K562 (cell line): Measurements from ENCODE around the gene TENM4. TPM values are rescaled to one million over a fixed set of nuclear protein-coding genes. Genes with fewer than 3 reads are reported as not detected.

Experiments
- ATAC-seq: fragments of 200-7000 bp; cut with Tn5 transposase; 3 replicates; pipeline ENCODE4 v1.9.1; 2020; ENCODE audit warnings: moderate library complexity
- BruUV-seq: library from RNA; stranded (reverse); fragments of 400-500 nt; replicated peaks from 2 replicates; lab custom pipeline; 2021; lab: Mats Ljungman, UMichigan
- CTCF ChIA-PET: fragments of 300-600 bp; formaldehyde crosslinking; extraction: SDS; loops from one replicate; lab custom pipeline; 2021; ENCODE audit warnings: low intra/inter-chr PET ratio; lab: Yijun Ruan, JAX
- POLR2A ChIA-PET: fragments of 300-600, 350-650 bp; sonication (Branson Sonifier 250); formaldehyde crosslinking; extraction: SDS; loops from one replicate; lab custom pipeline; 2021; ENCODE audit warnings: antibody characterized with exemption, inconsistent platforms; lab: Yijun Ruan, JAX
- DNase-seq, 4 experiments: peaks; one replicate each; pipeline versions ENCODE4 v3.0.0 to v3.0.0-alpha.2; 2011 to 2018; ENCODE audit warnings: low spot score in 3 of 4, mixed read lengths in 3 of 4; ENCODE audit errors: extremely low read depth in 1 of 4
- FAIRE-seq: peaks from 2 replicates; lab custom pipeline; 2011; peaks lifted over from hg19 to GRCh38; lab: Jason Lieb, UNC
- H2AFZ ChIP-seq: 2 replicates; pipeline ENCODE4 v1.6.0; 2011; ENCODE audit warnings: low read depth, low read length, control low read depth, inconsistent platforms
- H3K27ac ChIP-seq: fragments of 200-600 bp; 3 replicates; pipeline ENCODE4 v1.8.0; 2011; ENCODE audit warnings: low read depth, mild to moderate bottlenecking, control low read depth, inconsistent platforms, low read length, moderate library complexity, mixed read lengths; ENCODE audit errors: extremely low read depth
- H3K27me3 ChIP-seq, 2 experiments: fragments of 300-600 bp in 1 of 2; 2 replicates in 1 of 2; 3 replicates in 1 of 2; pipeline versions ENCODE4 v1.6.0 to v1.8.0; 2011; ENCODE audit warnings: inconsistent platforms in 2 of 2, low read length in 2 of 2, mild to moderate bottlenecking in 1 of 2, mixed read lengths in 1 of 2, moderate library complexity in 1 of 2; ENCODE audit not compliant: control insufficient read depth in 2 of 2, insufficient read depth in 2 of 2
- H3K36me3 ChIP-seq: fragments of 300-600 bp; 3 replicates; pipeline ENCODE4 v1.8.0; 2011; ENCODE audit warnings: mild to moderate bottlenecking, low read length, inconsistent platforms; ENCODE audit not compliant: control insufficient read depth, insufficient read depth
- H3K4me1 ChIP-seq, 2 experiments: fragments of 200-600 bp in 1 of 2; replicated peaks in 1 of 2; 2 replicates in 1 of 2; 3 replicates in 1 of 2; pipeline versions ENCODE4 v1.5.1 to v1.8.0; 2011; ENCODE audit warnings: inconsistent platforms in 2 of 2, low read length in 2 of 2, mild to moderate bottlenecking in 1 of 2, mixed read lengths in 1 of 2, moderate library complexity in 1 of 2; ENCODE audit not compliant: control insufficient read depth in 2 of 2, insufficient read depth in 2 of 2
- H3K4me2 ChIP-seq: 2 replicates; pipeline ENCODE4 v1.6.1; 2011; ENCODE audit warnings: low read length, control low read depth, inconsistent platforms, mixed read lengths; ENCODE audit not compliant: insufficient read depth
- H3K4me3 ChIP-seq: fragments of 200-600 bp; sonication (generic), shearing (Covaris generic); 2 replicates; pipeline ENCODE4 v1.5.1; 2016; ENCODE audit warnings: control low read depth, inconsistent platforms
- H3K79me2 ChIP-seq: fragments of 200-600 bp; 3 replicates; pipeline ENCODE4 v1.8.0; 2011; ENCODE audit warnings: low read length, inconsistent platforms; ENCODE audit not compliant: control insufficient read depth, insufficient read depth
- H3K9ac ChIP-seq, 2 experiments: 2 replicates each; pipeline versions ENCODE4 v1.6.0 to v1.6.1; 2011; ENCODE audit warnings: low read depth in 2 of 2, low read length in 2 of 2, control low read depth in 1 of 2, inconsistent platforms in 1 of 2, mild to moderate bottlenecking in 1 of 2, mixed read lengths in 1 of 2; ENCODE audit not compliant: insufficient read depth in 1 of 2
- H3K9me1 ChIP-seq: one replicate; pipeline ENCODE4 v1.6.0; 2011; ENCODE audit warnings: inconsistent platforms, mild to moderate bottlenecking, low read length, moderate library complexity; ENCODE audit not compliant: control insufficient read depth, insufficient read depth
- H3K9me3 ChIP-seq: replicated peaks from 2 replicates; pipeline ENCODE4 v1.5.1; 2011; ENCODE audit warnings: low read depth, low read length, inconsistent platforms; ENCODE audit not compliant: control insufficient read depth, insufficient read depth
- H4K20me1 ChIP-seq: replicated peaks from 2 replicates; pipeline ENCODE4 v1.6.1; 2011; ENCODE audit warnings: low read length, inconsistent platforms, mixed read lengths; ENCODE audit not compliant: control insufficient read depth, insufficient read depth
- BRD4 ChIP-seq: fragments of 200-600 bp; sonication (generic); IDR thresholded peaks from 2 replicates; pipeline ENCODE4 v1.6.1; 2017; ENCODE audit warnings: inconsistent platforms
- BRD9 ChIP-seq: fragments of 450-650 bp; IDR thresholded peaks from 2 replicates; pipeline ENCODE4 v1.6.1; 2018; ENCODE audit warnings: low read depth; ENCODE audit not compliant: partially characterized antibody
- DPF2 ChIP-seq: fragments of 450-650 bp; IDR thresholded peaks from 2 replicates; pipeline ENCODE4 v1.6.1; 2016
- EZH2 ChIP-seq: IDR thresholded peaks from 2 replicates; pipeline ENCODE4 v1.6.1; 2012; ENCODE audit warnings: low read depth, mild to moderate bottlenecking, inconsistent platforms, low read length, borderline replicate concordance
- MCM3 ChIP-seq: fragments of 450-650 bp; IDR thresholded peaks from 2 replicates; pipeline ENCODE4 v1.6.1; 2016
- MTA2 ChIP-seq: fragments of 450-650 bp; IDR thresholded peaks from 2 replicates; pipeline ENCODE4 v1.6.1; 2016; ENCODE audit warnings: low read depth
- NUFIP1 ChIP-seq: fragments of 450-650 bp; IDR thresholded peaks from 2 replicates; pipeline ENCODE4 v1.6.1; 2018; ENCODE audit not compliant: partially characterized antibody
- RBM17 ChIP-seq: fragments of 200-400 bp; formaldehyde crosslinking; IDR thresholded peaks from 2 replicates; pipeline ENCODE4 v1.6.1; 2017; ENCODE audit warnings: low read depth, mild to moderate bottlenecking, low read length, borderline replicate concordance
- SMARCB1 ChIP-seq: IDR thresholded peaks from 2 replicates; pipeline ENCODE4 v1.6.1; 2011; ENCODE audit warnings: improper control_type of control experiment, low read depth; ENCODE audit not compliant: insufficient read length
- SRSF1 ChIP-seq: fragments of 200-400 bp; formaldehyde crosslinking; IDR thresholded peaks from 2 replicates; pipeline ENCODE4 v1.6.1; 2017; ENCODE audit warnings: mild to moderate bottlenecking, low read depth, low read length, moderate library complexity
- TAF7 ChIP-seq: fragments of 450-650 bp; IDR thresholded peaks from 2 replicates; pipeline ENCODE4 v1.6.1; 2016; ENCODE audit warnings: missing genetic modification characterization, missing compliant biosample characterization
- ZNF263 ChIP-seq: sonication (generic); formaldehyde crosslinking; IDR thresholded peaks from 2 replicates; pipeline ENCODE4 v1.8.0; 2022; ENCODE audit warnings: mild to moderate bottlenecking, missing genetic modification reagents, borderline replicate concordance
- ZNF780A ChIP-seq: fragments of 250-450 bp; sonication (Bioruptor Pico); IDR thresholded peaks from 2 replicates; pipeline ENCODE4 v1.5.0; 2021; ENCODE audit warnings: mild to moderate bottlenecking
- ZNF79 ChIP-seq: fragments of 250-450 bp; sonication (Bioruptor Pico); IDR thresholded peaks from 2 replicates; pipeline ENCODE4 v1.4.0; 2020; ENCODE audit warnings: low read depth, mild to moderate bottlenecking, moderate library complexity
- WGBS: fragments of 100-300 bp; shearing (Covaris generic); methylation state at CpG from one replicate; pipeline ENCODE4 v1.1.6; 2016; ENCODE audit warnings: low coverage, mixed read lengths; ENCODE audit not compliant: insufficient coverage; ENCODE audit errors: missing lambda C conversion rate; 5-methylcytosine and 5-hydroxymethylcytosine counted together
- in situ Hi-C: fragments of 300-500 bp; cut with MboI; formaldehyde crosslinking; loops from 4 replicates; pipeline ENCODE4 v1.15.0; 2018; ENCODE audit warnings: inconsistent platforms, mixed read lengths
- intact Hi-C: fragments of 100-400 bp; cut with micrococcal nuclease; formaldehyde crosslinking; loops from 2 replicates; pipeline ENCODE4 v1.14.2; 2022
- polyA plus RNA-seq, 8 experiments: library from polyadenylated mRNA; depleted of rRNA in 4 of 8; stranded (reverse) in 5 of 8; unstranded in 3 of 8; fragments of >200 nt; fragmentation: Nextera tagmentation in 2 of 8; fragmentation: Illumina TruSeq in 1 of 8; extraction: Ambion mirVana in 2 of 8; extraction: Trizol in 1 of 8; gene quantifications; 2 replicates each; pipeline versions ENCODE4 v1.2.1 to v1.2.3, GENCODE V29; 2011 to 2014; ENCODE audit warnings: inconsistent platforms in 1 of 8, missing spikeins in 1 of 8
- total RNA-seq, 7 experiments: library from RNA; depleted of rRNA in 6 of 7; stranded (reverse); fragments of >200 nt in 6 of 7; fragmentation: Illumina TruSeq in 2 of 7; extraction: Trizol in 2 of 7; gene quantifications; 2 replicates each; pipeline versions ENCODE4 v1.2.1 to v1.2.3, GENCODE V29; 2011 to 2021; ENCODE audit warnings: low replicate concordance in 1 of 7
- TF ChIP-seq, protein P1 (sequence below), 2 experiments: IDR thresholded peaks; 2 replicates each; pipeline ENCODE4 v1.6.1; 2012; ENCODE audit warnings: improper control_type of control experiment in 2 of 2, low read depth in 2 of 2, low read length in 2 of 2, borderline replicate concordance in 1 of 2
- TF ChIP-seq, protein P2 (sequence below): fragments of 450-650 bp; IDR thresholded peaks from 2 replicates; pipeline ENCODE4 v1.6.1; 2016; ENCODE audit warnings: missing biosample characterization, missing genetic modification characterization

TENM4 gene
- total and polyA plus RNA-seq, 9 of the 15 experiments (the other 6 are each of a cell fraction or from before 2014, with no cell fraction given) = 0.16 TPM; not detected in 8

DNA sequence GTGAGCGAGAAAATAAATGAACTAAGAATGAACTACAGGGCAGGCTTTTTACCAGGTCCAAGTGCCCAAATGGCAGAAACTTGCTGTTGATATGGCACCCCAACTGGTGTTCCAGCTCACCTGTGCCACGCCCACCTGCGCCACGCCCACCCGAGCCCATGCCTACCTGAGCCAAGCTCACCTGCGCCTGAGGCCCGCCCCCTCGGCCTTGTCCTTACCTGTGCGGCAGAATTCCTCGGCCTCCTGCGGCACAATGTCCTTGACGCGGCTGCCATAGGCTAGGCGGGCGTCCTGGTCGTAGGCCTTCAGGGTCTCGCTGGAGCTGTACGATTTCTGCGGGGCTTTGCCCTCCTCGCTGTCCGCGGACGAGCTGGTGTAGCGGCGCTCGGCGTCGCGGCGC, 371.3 kb downstream of the TENM4 start:
- Histone ChIP-seq H3K4me3 (no peak overlapping the region), H3K27me3 (peaks cover 0 to 26% of the 10 kb centered on the region in 2 experiments; a peak in 2 of 5 replicates), H3K9ac (no peak overlapping the region), H3K9me3 (no peaks in the 10 kb centered on the region), H4K20me1 (0 out of 2 replicates have a peak, but pooled peaks cover 3% of the 10 kb centered on the region), H3K4me1 (0 out of 5 replicates have a peak, but pooled peaks cover 0 to 4% of the 10 kb centered on the region in 2 experiments), H2AFZ (no peak overlapping the region), H3K9me1 (no peaks in the 10 kb centered on the region), H3K27ac (no peak overlapping the region), H3K79me2 (no peaks in the 10 kb centered on the region), H3K36me3 (no peaks in the 10 kb centered on the region), H3K4me2 (no peak overlapping the region)
- in situ Hi-C loops = no loop called here
- TF ChIP-seq DPF2 (no peak), MCM3 (no peak), ZNF780A (CRISPR knock-in tag) (no peak), SRSF1 (no peak), EZH2 (no peak), BRD4 (no peak), MTA2 (no peak), TAF7 (tag) (no peak), ZNF79 (no peak), ZNF263 (no peak), BRD9 (no peak), SMARCB1 (no peak), RBM17 (no peak), NUFIP1 (no peak)
- TF ChIP-seq, protein P1, sequence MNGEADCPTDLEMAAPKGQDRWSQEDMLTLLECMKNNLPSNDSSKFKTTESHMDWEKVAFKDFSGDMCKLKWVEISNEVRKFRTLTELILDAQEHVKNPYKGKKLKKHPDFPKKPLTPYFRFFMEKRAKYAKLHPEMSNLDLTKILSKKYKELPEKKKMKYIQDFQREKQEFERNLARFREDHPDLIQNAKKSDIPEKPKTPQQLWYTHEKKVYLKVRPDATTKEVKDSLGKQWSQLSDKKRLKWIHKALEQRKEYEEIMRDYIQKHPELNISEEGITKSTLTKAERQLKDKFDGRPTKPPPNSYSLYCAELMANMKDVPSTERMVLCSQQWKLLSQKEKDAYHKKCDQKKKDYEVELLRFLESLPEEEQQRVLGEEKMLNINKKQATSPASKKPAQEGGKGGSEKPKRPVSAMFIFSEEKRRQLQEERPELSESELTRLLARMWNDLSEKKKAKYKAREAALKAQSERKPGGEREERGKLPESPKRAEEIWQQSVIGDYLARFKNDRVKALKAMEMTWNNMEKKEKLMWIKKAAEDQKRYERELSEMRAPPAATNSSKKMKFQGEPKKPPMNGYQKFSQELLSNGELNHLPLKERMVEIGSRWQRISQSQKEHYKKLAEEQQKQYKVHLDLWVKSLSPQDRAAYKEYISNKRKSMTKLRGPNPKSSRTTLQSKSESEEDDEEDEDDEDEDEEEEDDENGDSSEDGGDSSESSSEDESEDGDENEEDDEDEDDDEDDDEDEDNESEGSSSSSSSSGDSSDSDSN (IDR thresholded peaks at IDR 0.05; ENCODE audit: borderline replicate concordance in 1 of 2, low read depth in 2 of 2, low read length in 2 of 2) = no peak
- TF ChIP-seq, protein P2, sequence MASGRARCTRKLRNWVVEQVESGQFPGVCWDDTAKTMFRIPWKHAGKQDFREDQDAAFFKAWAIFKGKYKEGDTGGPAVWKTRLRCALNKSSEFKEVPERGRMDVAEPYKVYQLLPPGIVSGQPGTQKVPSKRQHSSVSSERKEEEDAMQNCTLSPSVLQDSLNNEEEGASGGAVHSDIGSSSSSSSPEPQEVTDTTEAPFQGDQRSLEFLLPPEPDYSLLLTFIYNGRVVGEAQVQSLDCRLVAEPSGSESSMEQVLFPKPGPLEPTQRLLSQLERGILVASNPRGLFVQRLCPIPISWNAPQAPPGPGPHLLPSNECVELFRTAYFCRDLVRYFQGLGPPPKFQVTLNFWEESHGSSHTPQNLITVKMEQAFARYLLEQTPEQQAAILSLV (tag) = no peak
- intact Hi-C loops = no loop called here
- ChIA-PET POLR2A (interaction anchor here (2.7 kb wide), 1 partner anchor 10 kb away, joined by 6 read pairs; no protein-coding TSS in a partner anchor), CTCF (no interaction called here)
- FAIRE-seq (no peak), DNase-seq (no peak), ATAC-seq (no peak)
- 0% methylated on average over 11 of the region's 30 CpGs for WGBS
- BruUV-seq = no TSS peak
